ENCODE measurements around the gene ZCCHC10.
"Not testable (repeated sequence)": the region's sequence is repeated elsewhere in the genome, so short reads cannot be mapped to it uniquely, and the experiment has no call there.

The ZCCHC10 gene

DNA sequence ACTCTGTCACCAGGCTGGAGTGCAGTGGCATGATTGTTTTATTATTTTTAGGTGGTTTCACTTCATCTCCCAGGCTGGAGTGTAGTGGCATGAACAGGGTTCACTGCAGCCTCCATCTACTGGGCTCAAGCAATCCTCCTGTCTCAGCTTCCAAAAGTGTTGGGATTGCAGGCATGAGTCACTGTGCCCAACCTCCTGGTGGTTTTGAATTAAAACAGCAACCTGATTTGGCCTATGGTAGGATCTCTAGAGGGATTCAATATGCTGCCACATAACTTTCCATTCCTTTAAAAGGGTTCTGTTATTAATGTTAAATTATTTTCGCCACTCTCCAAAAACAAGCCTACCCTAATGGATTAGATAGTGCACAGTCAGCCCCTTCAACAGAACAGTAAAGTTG lies 15.6 kb upstream of the ZCCHC10 start:
- DNase-seq (ENCODE audit: low read depth in 2 of 2), result no peak

GRCh38 chr5:133041157-133041784 lies 14.9 kb upstream of the ZCCHC10 start:
- DNase-seq (ENCODE audit: low read depth in 2 of 2), result no peak

DNA sequence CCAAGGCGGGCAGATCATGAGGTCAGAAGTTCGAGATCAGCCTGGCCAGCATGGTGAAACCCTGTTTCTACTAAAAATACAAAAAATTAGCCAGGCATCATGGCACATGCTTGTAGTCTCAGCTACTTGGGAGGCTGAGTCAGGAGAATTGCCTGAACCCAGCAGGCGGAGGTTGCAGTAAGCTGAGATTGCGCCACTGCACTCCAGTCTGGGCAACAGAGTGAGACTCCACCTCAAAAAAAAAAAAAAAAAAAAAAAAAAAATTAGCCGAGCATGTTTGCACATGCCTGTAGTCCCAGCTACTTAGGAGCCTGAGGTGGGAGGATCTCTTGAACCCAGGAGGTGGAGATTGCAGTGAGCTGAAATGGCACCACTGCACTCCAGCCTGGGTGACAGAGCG lies 10.3 kb upstream of the ZCCHC10 start:
- not testable (repeated sequence) for DNase-seq (ENCODE audit: low read depth in 2 of 2)

- DNase-seq (ENCODE audit: low read depth in 2 of 2), result no peak
These were observed 8.9 kb upstream of the ZCCHC10 start for GRCh38 chr5:133035224-133035623.

DNA sequence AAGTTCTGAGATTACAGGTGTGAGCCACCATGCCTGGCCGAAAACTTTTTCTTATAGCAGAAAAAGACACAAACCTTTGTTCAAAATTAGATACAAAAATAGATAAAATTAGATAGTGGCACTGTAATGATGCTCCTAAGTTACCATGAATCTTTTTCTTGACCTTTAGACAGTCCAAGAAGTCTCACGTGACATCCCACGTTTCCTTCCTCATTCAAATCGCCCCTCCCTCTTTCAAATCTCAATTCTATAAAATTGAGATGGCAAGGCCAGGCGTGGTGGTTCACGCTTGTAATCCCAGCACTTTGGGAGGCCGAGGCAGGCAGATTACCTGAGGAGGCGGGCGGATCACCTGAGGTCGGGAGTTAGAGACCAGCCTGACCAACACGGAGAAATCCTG lies 7.7 kb upstream of the ZCCHC10 start:
- DNase-seq (ENCODE audit: low read depth in 2 of 2), result no peak

GRCh38 chr5:133032852-133033742 lies 6.7 kb upstream of the ZCCHC10 start:
- no peak for DNase-seq (ENCODE audit: low read depth in 2 of 2)

DNA sequence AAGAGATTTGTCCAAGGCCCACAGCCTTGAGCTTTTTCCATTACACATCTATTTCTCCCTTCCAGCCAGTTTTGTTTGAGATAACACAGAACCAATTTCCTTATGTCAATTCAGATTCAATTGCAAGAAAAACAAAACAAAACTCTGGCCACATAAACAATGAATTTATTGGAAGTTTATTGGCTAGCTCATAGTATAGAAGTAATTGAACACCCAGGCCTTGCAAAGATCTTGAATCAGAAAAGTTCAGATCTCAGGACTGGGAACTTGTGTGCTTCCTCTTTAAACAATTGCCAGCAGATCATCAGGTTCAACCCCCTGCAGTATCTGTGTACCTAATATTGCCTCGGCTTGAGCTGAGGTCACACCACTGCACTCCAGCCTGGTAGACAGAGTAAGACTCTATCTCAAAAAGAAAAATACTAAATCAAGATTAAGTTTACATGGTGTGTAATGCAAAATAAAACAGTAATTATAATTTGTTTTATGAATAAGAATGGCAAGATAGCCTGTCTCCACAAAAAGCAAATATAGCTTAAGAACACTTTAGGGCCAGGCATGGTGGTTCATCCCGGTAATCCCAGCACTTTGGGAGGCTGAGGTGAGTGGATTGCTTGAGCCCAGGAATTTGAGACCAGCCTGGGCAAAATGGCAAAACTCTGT lies 4.1 kb upstream of the ZCCHC10 start:
- DNase-seq (ENCODE audit: low read depth in 2 of 2), result no peak

DNA sequence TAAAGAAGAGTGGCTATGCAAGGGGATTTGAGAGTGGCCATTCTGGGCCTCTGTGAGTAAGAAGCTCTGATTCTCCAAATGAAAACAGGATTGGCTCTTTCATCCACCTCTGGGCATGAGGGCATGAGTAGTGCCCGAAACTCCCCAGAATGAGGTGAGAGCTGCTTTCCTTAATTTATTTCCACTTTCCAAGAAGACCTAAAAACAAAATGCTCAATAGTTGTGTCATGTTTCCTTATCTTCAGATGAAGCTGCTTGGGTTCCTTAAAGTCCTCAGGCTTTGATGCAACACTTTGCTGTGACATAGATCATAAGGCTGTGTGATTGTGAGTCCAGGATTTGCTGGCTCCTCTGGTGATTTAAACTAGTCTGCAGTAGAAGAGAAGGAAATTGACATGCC lies 3.1 kb upstream of the ZCCHC10 start:
- DNase-seq (ENCODE audit: low read depth in 2 of 2), result no peak

GRCh38 chr5:133026664-133027153 lies 360 bp upstream of the ZCCHC10 start:
- DNase-seq (ENCODE audit: low read depth in 2 of 2), result no peak

DNA sequence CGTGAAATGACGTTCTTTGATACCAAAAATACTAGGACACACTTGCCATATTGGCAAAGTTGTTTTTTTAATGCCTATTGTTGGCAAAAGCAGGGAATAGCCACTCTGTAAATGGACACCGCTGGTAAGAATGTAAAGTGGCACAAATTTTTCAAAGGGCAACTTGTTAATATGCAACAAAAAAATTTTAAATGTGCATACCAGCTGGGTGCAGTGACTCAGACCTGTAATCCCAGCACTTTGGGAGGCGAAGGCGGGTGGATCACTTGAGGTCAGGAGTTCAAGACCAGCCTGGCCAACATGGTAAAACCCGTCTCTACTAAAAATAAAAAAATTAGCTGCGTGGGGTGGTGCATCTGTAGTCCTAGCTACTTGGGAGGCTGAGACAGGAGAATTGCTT lies 6.9 kb downstream of the ZCCHC10 start:
- not testable (repeated sequence) for DNase-seq (ENCODE audit: low read depth in 2 of 2)

DNA sequence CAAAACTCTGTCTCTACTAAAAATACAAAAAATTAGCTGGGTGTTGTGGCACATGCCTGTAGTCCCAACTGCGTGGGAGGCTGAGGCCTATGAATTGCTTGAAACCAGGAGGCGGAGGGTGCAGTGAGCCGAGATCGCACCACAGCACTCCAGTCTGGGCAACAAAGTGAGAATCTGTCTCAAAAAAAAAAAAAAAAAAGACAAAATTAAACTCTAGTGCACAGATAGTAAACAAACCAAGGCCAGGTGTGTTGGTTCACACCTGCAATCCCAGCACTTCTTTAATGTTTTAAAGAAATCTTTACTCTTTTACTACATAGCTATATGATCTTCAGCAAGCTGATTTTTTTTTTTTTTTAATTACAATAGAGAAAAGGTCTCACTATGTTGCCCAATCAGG lies 8.4 kb downstream of the ZCCHC10 start:
- DNase-seq (ENCODE audit: low read depth in 2 of 2), result no peak

GRCh38 chr5:133015466-133015865 lies 10.9 kb downstream of the ZCCHC10 start:
- no peak for DNase-seq (ENCODE audit: low read depth in 2 of 2)

DNA sequence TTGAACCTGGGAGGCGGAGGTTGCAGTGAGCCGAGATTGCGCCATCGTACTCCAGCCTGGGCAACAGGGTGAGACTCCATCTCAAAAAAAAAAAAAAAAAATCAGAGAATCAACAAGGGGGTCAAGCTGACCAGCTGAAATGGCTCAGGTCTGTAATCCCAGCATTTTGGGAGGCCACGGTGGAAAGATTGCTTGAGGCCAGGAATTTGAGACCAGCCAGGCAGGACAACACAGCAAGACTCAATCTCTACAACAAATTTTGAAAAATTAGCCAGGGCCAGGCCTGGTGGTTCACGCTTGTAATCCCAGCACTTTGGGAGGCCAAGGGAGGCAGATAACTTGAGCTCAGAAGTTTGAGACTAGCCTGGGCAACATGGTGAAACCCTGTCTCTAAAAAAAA lies 17.9 kb downstream of the ZCCHC10 start:
- DNase-seq (ENCODE audit: low read depth in 2 of 2), result not testable (repeated sequence)

DNA sequence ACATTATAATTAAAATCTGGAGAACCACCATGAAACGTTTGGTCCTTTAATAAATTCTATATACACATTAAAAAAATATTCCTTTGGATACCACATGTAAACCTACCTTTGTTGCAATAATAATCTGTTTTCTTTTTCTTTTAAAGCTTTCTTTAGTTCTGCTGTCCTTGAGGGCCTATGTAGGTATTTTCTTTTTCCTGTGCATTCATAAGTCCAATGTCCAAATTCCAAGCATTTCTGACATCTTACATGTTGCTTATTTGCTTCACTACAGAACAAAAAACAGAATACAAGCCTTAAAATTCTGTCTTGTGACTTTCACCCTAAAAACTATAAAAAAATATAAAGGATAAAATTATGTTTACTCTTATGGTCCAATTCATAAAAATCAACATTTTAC lies 19.7 kb downstream of the ZCCHC10 start:
- DNase-seq (ENCODE audit: low read depth in 2 of 2), result no peak

DNA sequence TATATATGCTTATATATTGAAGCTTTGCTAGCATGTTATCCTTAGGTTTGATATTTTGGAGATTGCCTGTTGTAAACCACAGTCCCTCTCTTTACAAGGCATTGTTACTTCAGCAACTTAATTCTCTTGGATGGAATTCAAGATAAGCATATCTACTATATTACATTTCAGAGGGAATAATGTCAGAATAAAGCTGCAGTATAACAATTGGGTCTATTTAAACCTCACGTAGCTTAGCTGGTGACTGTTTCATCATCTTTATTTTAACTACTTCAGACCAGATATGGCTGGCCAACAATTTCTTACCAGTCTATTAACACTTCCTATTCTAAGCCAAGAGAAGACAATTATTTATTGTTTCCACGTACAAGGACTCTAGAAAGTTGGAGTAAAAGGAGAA lies 27.1 kb downstream of the ZCCHC10 start:
- DNase-seq (ENCODE audit: low read depth in 2 of 2), result no peak

DNA sequence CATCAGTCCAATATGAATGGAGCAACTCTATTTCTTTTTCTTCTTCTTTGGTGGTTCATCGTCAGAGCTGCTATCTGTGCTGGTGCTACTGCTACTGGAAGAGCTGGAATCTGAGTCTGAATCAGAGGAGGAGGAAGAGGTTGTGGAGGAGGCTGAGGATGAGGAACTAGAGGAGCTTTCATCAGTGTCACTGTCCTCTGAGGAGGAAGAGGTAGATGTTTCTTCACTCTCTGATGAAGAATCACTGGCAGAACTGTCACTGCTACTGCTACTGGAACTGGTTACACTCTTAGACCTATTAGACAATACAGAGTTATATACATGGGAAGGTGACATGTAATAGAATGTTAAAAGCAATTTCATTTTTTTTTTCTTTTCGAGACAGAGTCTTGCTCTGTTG lies 27.8 kb downstream of the ZCCHC10 start:
- no peak for DNase-seq (ENCODE audit: low read depth in 2 of 2)

- no peak for DNase-seq (ENCODE audit: low read depth in 2 of 2)
These were observed 30.0 kb downstream of the ZCCHC10 start for GRCh38 chr5:132996307-132996706.

DNA sequence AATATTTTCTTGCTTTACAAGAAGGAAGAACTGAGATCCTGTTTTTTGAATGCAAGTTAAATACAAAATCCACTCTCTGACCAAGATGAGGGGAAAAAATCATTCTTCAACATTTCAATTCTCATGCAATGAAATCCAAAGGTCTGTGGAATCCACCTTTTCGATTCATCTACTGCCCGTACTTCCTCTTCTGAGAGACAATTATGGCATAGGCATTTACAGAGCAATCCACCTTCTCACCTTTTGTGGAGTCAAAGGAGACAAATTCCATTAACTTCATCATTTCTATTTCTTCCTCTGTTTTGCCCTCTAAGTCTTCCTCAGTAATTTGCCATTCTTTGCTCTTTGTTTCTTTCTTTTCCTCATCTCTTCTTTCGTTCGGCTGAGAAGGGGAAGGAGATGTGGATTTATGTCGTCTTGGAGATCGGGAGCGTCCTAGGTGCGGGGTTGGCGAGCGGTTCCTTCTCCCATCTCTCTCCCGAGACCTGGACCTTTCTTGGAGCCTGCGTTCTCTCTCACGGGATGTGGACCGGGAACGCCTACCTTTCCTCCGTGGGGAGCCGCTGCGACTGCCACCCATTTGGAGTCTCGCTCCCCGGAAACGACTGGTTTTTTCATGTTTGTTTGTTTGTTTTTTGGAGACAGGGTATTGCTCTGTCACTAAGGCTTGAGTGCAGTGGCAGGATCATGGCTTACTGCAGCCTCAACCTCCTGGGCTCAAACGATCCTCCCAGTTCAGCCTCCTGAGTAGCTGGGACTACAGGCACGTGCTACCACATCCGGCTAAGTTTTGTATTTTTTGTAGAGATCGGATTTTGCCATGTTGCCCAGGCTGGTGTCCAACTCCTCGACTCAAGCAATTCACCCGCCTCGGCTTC lies 38.6 kb downstream of the ZCCHC10 start:
- no peak for DNase-seq (ENCODE audit: low read depth in 2 of 2)

GRCh38 chr5:132982971-132983370 lies 43.4 kb downstream of the ZCCHC10 start:
- DNase-seq (ENCODE audit: low read depth in 2 of 2), result not testable (repeated sequence)

GRCh38 chr5:132981288-132981687 lies 45.1 kb downstream of the ZCCHC10 start:
- DNase-seq (ENCODE audit: low read depth in 2 of 2), result no peak

DNA sequence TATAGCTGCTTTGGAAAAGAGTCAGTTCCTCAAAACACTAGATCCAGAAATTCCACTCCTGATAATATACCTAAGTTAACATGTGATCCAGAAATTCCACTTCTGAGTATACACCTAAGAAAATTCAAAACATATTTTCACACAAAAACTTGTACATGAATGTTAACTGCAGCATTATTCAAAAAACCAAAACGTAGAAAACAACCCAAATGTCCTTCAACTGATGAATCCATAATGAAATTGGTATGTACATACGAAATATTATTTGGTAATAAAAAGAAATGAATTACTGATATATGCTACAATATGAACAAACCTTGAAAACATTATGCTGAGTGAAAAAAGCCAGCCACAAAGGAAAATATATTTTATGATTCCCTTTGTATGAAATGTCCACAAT lies 46.4 kb downstream of the ZCCHC10 start:
- DNase-seq (ENCODE audit: low read depth in 2 of 2), result no peak
